ENCODE data around the gene HNF4A. TPM values are rescaled to one million over a fixed set of nuclear protein-coding genes. Genes with fewer than 3 reads are reported as not detected.

The HNF4A gene
- total and polyA plus RNA-seq, 2 donors (not counting 1 experiment from before 2014, with no cell fraction given): not detected

DNA sequence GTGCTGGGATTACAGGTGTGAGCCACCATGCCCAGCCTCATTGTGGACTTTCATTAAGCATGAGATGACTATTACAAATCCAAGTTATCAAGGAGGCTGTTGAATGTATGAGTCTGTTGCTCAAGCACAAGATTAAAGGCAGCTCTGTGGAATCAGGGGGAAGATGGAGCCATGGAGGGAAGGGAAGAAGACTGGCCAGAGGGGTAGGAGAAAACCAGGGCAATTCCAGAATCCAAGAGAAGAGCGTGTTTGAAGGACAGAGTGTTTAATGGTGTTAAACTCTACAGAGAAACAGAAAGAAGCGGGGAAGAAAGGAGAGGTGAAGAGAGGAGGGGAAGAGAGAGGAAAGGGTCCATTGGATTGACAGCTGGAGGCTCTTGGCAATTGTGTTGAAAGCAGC is 70.4 kb downstream of the HNF4A start:
- Histone ChIP-seq H3K36me3 (replicated peaks in 1 of 2; ENCODE audit: control extremely low read depth in 1 of 2, control insufficient read depth in 1 of 2, extremely low read depth in 1 of 2, insufficient read depth in 2 of 2, low read length in 1 of 2) (no peaks in the 10 kb centered on the region), H3K9ac (ENCODE audit: low read length) (no peak overlapping the region), H4K20me1 (ENCODE audit: control insufficient read depth, insufficient read depth, low read length, poor library complexity, severe bottlenecking) (no peaks in the 10 kb centered on the region), H3K27me3 (replicated peaks in 1 of 4; ENCODE audit: control extremely low read depth in 1 of 4, control insufficient read depth in 3 of 4, insufficient read depth in 4 of 4, low read length in 3 of 4) (peaks cover 0 to 7% (median 0%) of the 10 kb centered on the region in 4 experiments), H3K4me1 (ENCODE audit: control insufficient read depth in 2 of 2, insufficient read depth in 2 of 2, low read length in 2 of 2) (no peaks in the 10 kb centered on the region), H2AFZ (ENCODE audit: insufficient read depth, low read depth, low read length, poor library complexity, severe bottlenecking) (no peak overlapping the region), H3K4me3 (ENCODE audit: control extremely low read depth in 1 of 5, extremely low read depth in 1 of 5, insufficient read depth in 1 of 5, low read depth in 2 of 5, low read length in 4 of 5) (no peak overlapping the region), H3K27ac (ENCODE audit: low read length in 2 of 2) (no peak overlapping the region), H3K4me2 (replicated peaks; ENCODE audit: low read depth, low read length, poor library complexity, severe bottlenecking) (no peak overlapping the region), H3K79me2 (ENCODE audit: control insufficient read depth, insufficient read depth, low read length) (no peaks in the 10 kb centered on the region), H3K9me3 (ENCODE audit: control extremely low read depth in 1 of 3, control insufficient read depth in 2 of 3, insufficient read depth in 1 of 3, low read length in 2 of 3) (no peaks in the 10 kb centered on the region)
- POLR2A ChIA-PET: interaction anchor here (0.7 kb wide), 1 partner anchor 225 kb away, joined by 8 read pairs; no protein-coding TSS in a partner anchor
- 73% methylated on average over 2 of the region's 2 CpGs for WGBS (ENCODE audit: insufficient coverage)
- intact Hi-C loops (cut with micrococcal nuclease): no loop called here
- Mint-ChIP-seq H3K9me3 (ENCODE audit: insufficient read depth) (no peaks in the 10 kb centered on the region), H3K27me3 (peaks cover 8% of the 10 kb centered on the region), H3K4me1 (no peaks in the 10 kb centered on the region), H3K27ac (no peak overlapping the region), H3K4me3 (no peak overlapping the region)
- ATAC-seq (ENCODE audit: low read depth) (no peak), DNase-seq (no peak)
- TF ChIP-seq EZH2 (IDR thresholded peaks at IDR 0.05; ENCODE audit: borderline replicate concordance, insufficient read depth, low read depth, low read length, poor library complexity, severe bottlenecking): no peak
- TF ChIP-seq, protein P1, sequence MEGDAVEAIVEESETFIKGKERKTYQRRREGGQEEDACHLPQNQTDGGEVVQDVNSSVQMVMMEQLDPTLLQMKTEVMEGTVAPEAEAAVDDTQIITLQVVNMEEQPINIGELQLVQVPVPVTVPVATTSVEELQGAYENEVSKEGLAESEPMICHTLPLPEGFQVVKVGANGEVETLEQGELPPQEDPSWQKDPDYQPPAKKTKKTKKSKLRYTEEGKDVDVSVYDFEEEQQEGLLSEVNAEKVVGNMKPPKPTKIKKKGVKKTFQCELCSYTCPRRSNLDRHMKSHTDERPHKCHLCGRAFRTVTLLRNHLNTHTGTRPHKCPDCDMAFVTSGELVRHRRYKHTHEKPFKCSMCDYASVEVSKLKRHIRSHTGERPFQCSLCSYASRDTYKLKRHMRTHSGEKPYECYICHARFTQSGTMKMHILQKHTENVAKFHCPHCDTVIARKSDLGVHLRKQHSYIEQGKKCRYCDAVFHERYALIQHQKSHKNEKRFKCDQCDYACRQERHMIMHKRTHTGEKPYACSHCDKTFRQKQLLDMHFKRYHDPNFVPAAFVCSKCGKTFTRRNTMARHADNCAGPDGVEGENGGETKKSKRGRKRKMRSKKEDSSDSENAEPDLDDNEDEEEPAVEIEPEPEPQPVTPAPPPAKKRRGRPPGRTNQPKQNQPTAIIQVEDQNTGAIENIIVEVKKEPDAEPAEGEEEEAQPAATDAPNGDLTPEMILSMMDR (IDR thresholded peaks at IDR 0.05): no peak
- CTCF ChIA-PET: no interaction called here

- ChIA-PET POLR2A (no interaction called here), CTCF (interaction anchor here (0.9 to 1.2 kb wide), 2 partner anchors 8 to 183 kb away, joined by 4 to 5 read pairs; no protein-coding TSS in a partner anchor)
- DNase-seq (no peak), ATAC-seq (ENCODE audit: low read depth) (no peak)
- Histone ChIP-seq H3K9ac (ENCODE audit: low read length) (no peak overlapping the region), H3K4me2 (replicated peaks; ENCODE audit: low read depth, low read length, poor library complexity, severe bottlenecking) (no peak overlapping the region), H3K27ac (ENCODE audit: low read length in 2 of 2) (no peak overlapping the region), H3K36me3 (replicated peaks in 1 of 2; ENCODE audit: control extremely low read depth in 1 of 2, control insufficient read depth in 1 of 2, extremely low read depth in 1 of 2, insufficient read depth in 2 of 2, low read length in 1 of 2) (no peaks in the 10 kb centered on the region), H2AFZ (ENCODE audit: insufficient read depth, low read depth, low read length, poor library complexity, severe bottlenecking) (no peak overlapping the region), H3K4me1 (ENCODE audit: control insufficient read depth in 2 of 2, insufficient read depth in 2 of 2, low read length in 2 of 2) (no peaks in the 10 kb centered on the region), H3K27me3 (replicated peaks in 1 of 4; ENCODE audit: control extremely low read depth in 1 of 4, control insufficient read depth in 3 of 4, insufficient read depth in 4 of 4, low read length in 3 of 4) (peaks cover 0 to 7% (median 0%) of the 10 kb centered on the region in 4 experiments), H3K4me3 (ENCODE audit: control extremely low read depth in 1 of 5, extremely low read depth in 1 of 5, insufficient read depth in 1 of 5, low read depth in 2 of 5, low read length in 4 of 5) (no peak overlapping the region), H3K9me3 (ENCODE audit: control extremely low read depth in 1 of 3, control insufficient read depth in 2 of 3, insufficient read depth in 1 of 3, low read length in 2 of 3) (no peaks in the 10 kb centered on the region), H3K79me2 (ENCODE audit: control insufficient read depth, insufficient read depth, low read length) (no peaks in the 10 kb centered on the region), H4K20me1 (ENCODE audit: control insufficient read depth, insufficient read depth, low read length, poor library complexity, severe bottlenecking) (no peaks in the 10 kb centered on the region)
- no peaks in the 10 kb centered on the region for H3K9me3 Mint-ChIP-seq (ENCODE audit: insufficient read depth)
- no peaks in the 10 kb centered on the region for H3K4me1 Mint-ChIP-seq
- H3K27me3 Mint-ChIP-seq: peaks cover 5% of the 10 kb centered on the region
- 79% methylated on average over 3 of the region's 10 CpGs for WGBS (ENCODE audit: insufficient coverage)
- TF ChIP-seq EZH2 (IDR thresholded peaks at IDR 0.05; ENCODE audit: borderline replicate concordance, insufficient read depth, low read depth, low read length, poor library complexity, severe bottlenecking): no peak
- TF ChIP-seq, protein P1 (IDR thresholded peaks at IDR 0.05): no peak
- H3K27ac Mint-ChIP-seq: no peak overlapping the region
- intact Hi-C loops (cut with micrococcal nuclease): no loop called here
- H3K4me3 Mint-ChIP-seq: no peak overlapping the region
These were observed 71.6 kb downstream of the HNF4A start for GRCh38 chr20:44426879-44427790.

All from B cell (primary cell).